IMR-90 (cell line): ENCODE data around the gene FOSL1. TPM values are rescaled to one million over a fixed set of nuclear protein-coding genes. Genes with fewer than 3 reads are reported as not detected.
A peak's percentile ranks its signal among the peaks of the same experiment; 100 is the strongest.

ENCODE experiments used
- ATAC-seq: fragments of 200-7000 bp; cut with Tn5 transposase; 2 replicates; pipeline ENCODE4 v1.9.1; 2020; ENCODE audit warnings: low read depth, mild to moderate bottlenecking, moderate library complexity
- BruUV-seq: library from RNA; stranded (reverse); fragments of 400-500 nt; replicated peaks from 2 replicates; lab custom pipeline; 2021; lab: Mats Ljungman, UMichigan
- CTCF ChIA-PET: fragments of 300-600 bp; formaldehyde crosslinking; extraction: SDS; loops from one replicate; lab custom pipeline; 2021; ENCODE audit warnings: antibody characterized with exemption; lab: Yijun Ruan, JAX
- POLR2A ChIA-PET: fragments of 300-600 bp; sonication (Branson Sonifier 250); formaldehyde crosslinking; loops from one replicate; lab custom pipeline; 2022; ENCODE audit warnings: antibody characterized with exemption; ENCODE audit not compliant: unreplicated experiment; lab: Charles Lee
- DNase-seq: peaks from one replicate; pipeline ENCODE4 v3.0.0; 2013
- H2AFZ ChIP-seq: replicated peaks from 2 replicates; pipeline ENCODE3; 2013; ENCODE audit warnings: low read length, mild to moderate bottlenecking; ENCODE audit not compliant: poor library complexity
- H2AK5ac ChIP-seq: 2 replicates; pipeline ENCODE4 v1.6.1; 2013; ENCODE audit warnings: low read depth, low read length, inconsistent platforms
- H2AK9ac ChIP-seq: replicated peaks from 2 replicates; pipeline ENCODE3; 2013; ENCODE audit warnings: mild to moderate bottlenecking, low read depth, low read length, moderate library complexity; ENCODE audit not compliant: poor library complexity
- H2BK120ac ChIP-seq: 2 replicates; pipeline ENCODE4 v1.6.1; 2013; ENCODE audit warnings: low read depth, low read length, inconsistent platforms
- H2BK15ac ChIP-seq: 3 replicates; pipeline ENCODE4 v1.6.1; 2013; ENCODE audit warnings: low read depth, low read length, inconsistent platforms
- H2BK20ac ChIP-seq: 2 replicates; pipeline ENCODE4 v1.6.1; 2013; ENCODE audit warnings: low read depth, mild to moderate bottlenecking, inconsistent platforms, low read length, moderate library complexity
- H2BK5ac ChIP-seq: 2 replicates; pipeline ENCODE4 v1.6.1; 2013; ENCODE audit warnings: mild to moderate bottlenecking, low read depth, low read length, inconsistent platforms; ENCODE audit not compliant: poor library complexity, severe bottlenecking
- H3K14ac ChIP-seq: replicated peaks from 2 replicates; pipeline ENCODE4 v1.6.1; 2013; ENCODE audit warnings: low read depth, low read length, inconsistent platforms
- H3K18ac ChIP-seq: 2 replicates; pipeline ENCODE4 v1.6.1; 2013; ENCODE audit warnings: low read depth, low read length, control low read depth
- H3K23ac ChIP-seq: 2 replicates; pipeline ENCODE4 v1.6.1; 2013; ENCODE audit warnings: low read depth, low read length, inconsistent platforms
- H3K27ac ChIP-seq: 2 replicates; pipeline ENCODE4 v1.5.1; 2013; ENCODE audit warnings: mild to moderate bottlenecking, control low read depth, low read length; ENCODE audit not compliant: insufficient read depth
- H3K27me3 ChIP-seq: 2 replicates; pipeline ENCODE4 v1.6.1; 2013; ENCODE audit warnings: low read length; ENCODE audit not compliant: control insufficient read depth, insufficient read depth
- H3K36me3 ChIP-seq: 2 replicates; pipeline ENCODE4 v1.6.1; 2013; ENCODE audit warnings: low read length, mixed read lengths; ENCODE audit not compliant: control insufficient read depth, insufficient read depth
- H3K4ac ChIP-seq: 2 replicates; pipeline ENCODE4 v1.6.1; 2013; ENCODE audit warnings: low read depth, low read length, inconsistent platforms
- H3K4me1 ChIP-seq: 2 replicates; pipeline ENCODE4 v1.6.1; 2013; ENCODE audit warnings: low read length, mixed read lengths; ENCODE audit not compliant: control insufficient read depth, insufficient read depth
- H3K4me2 ChIP-seq: 2 replicates; pipeline ENCODE4 v1.6.1; 2013; ENCODE audit warnings: low read depth, mild to moderate bottlenecking, control low read depth, low read length, moderate library complexity
- H3K4me3 ChIP-seq: 2 replicates; pipeline ENCODE4 v1.5.1; 2013; ENCODE audit warnings: low read depth, mild to moderate bottlenecking, control low read depth, low read length, moderate library complexity; ENCODE audit not compliant: insufficient read depth
- H3K56ac ChIP-seq: 2 replicates; pipeline ENCODE4 v1.6.1; 2013; ENCODE audit warnings: low read length, inconsistent platforms; ENCODE audit not compliant: insufficient read depth; ENCODE audit errors: extremely low read depth
- H3K79me1 ChIP-seq, 2 experiments: 2 replicates each; pipeline ENCODE4 v1.6.1; 2013; ENCODE audit warnings: low read length in 2 of 2, inconsistent platforms in 1 of 2, low read depth in 1 of 2
- H3K9ac ChIP-seq: 2 replicates; pipeline ENCODE4 v1.6.1; 2013; ENCODE audit warnings: low read depth, low read length, control low read depth
- H3K9me1 ChIP-seq: 2 replicates; pipeline ENCODE4 v1.6.1; 2013; ENCODE audit warnings: low read length, inconsistent platforms; ENCODE audit not compliant: insufficient read depth
- H3K9me3 ChIP-seq: 2 replicates; pipeline ENCODE4 v1.6.1; 2013; ENCODE audit warnings: low read length; ENCODE audit not compliant: control insufficient read depth, insufficient read depth
- H4K20me1 ChIP-seq: 2 replicates; pipeline ENCODE4 v1.6.1; 2013; ENCODE audit warnings: low read length, inconsistent platforms; ENCODE audit not compliant: insufficient read depth
- H4K5ac ChIP-seq: 2 replicates; pipeline ENCODE4 v1.6.1; 2013; ENCODE audit warnings: mild to moderate bottlenecking, low read depth, low read length, control low read depth
- H4K8ac ChIP-seq, 2 experiments: 2 replicates each; pipeline ENCODE4 v1.6.1; 2013; ENCODE audit warnings: low read depth in 2 of 2, low read length in 2 of 2, control low read depth in 1 of 2, inconsistent platforms in 1 of 2
- H4K91ac ChIP-seq: 2 replicates; pipeline ENCODE4 v1.6.1; 2013; ENCODE audit warnings: low read depth, low read length, inconsistent platforms; ENCODE audit not compliant: insufficient read depth
- BHLHE40 ChIP-seq: fragments of 150-350 bp; IDR thresholded peaks from 2 replicates; pipeline ENCODE4 v1.6.1; 2016; ENCODE audit warnings: mild to moderate bottlenecking, low read depth, low read length
- CEBPB ChIP-seq: IDR thresholded peaks from 2 replicates; pipeline ENCODE4 v1.6.1; 2012; ENCODE audit warnings: low read depth, low read length, improper control_type of control experiment
- FOS ChIP-seq: fragments of 150-350 bp; IDR thresholded peaks from 2 replicates; pipeline ENCODE4 v1.6.1; 2016; ENCODE audit warnings: low read depth, low read length
- MAZ ChIP-seq: IDR thresholded peaks from 2 replicates; pipeline ENCODE4 v1.6.1; 2012; ENCODE audit warnings: low read depth, mild to moderate bottlenecking, low read length, improper control_type of control experiment, moderate library complexity, borderline replicate concordance
- POLR2A ChIP-seq: IDR thresholded peaks from 2 replicates; pipeline ENCODE4 v1.6.1; 2012; ENCODE audit warnings: mild to moderate bottlenecking, low read depth, low read length
- RAD21 ChIP-seq: IDR thresholded peaks from 2 replicates; pipeline ENCODE4 v1.6.1; 2012; ENCODE audit warnings: low read length, improper control_type of control experiment
- RFX5 ChIP-seq: IDR thresholded peaks from 2 replicates; pipeline ENCODE4 v1.8.0; 2012; ENCODE audit warnings: low read depth, mild to moderate bottlenecking, low read length, moderate library complexity
- SMC3 ChIP-seq: fragments of 150-350 bp; IDR thresholded peaks from 2 replicates; pipeline ENCODE4 v1.6.1; 2016; ENCODE audit warnings: low read depth, mild to moderate bottlenecking, antibody characterized with exemption, low read length, moderate library complexity
- WGBS, 2 experiments: methylation state at CpG; one replicate each; pipeline versions ENCODE4 v1.1.5 to v1.1.7; 2013; ENCODE audit warnings: missing lambda C conversion rate in 2 of 2; ENCODE audit not compliant: insufficient read length in 1 of 2; ENCODE audit errors: extremely low coverage in 2 of 2; 5-methylcytosine and 5-hydroxymethylcytosine counted together
- dilution Hi-C: fragments of 300-500 bp; cut with HindIII; formaldehyde crosslinking; loops from one replicate; pipeline ENCODE4 v1.14.3; 2018; ENCODE audit warnings: low sequenced_read_pairs; ENCODE audit not compliant: unreplicated experiment
- in situ Hi-C: fragments of 300-500 bp; cut with MboI; formaldehyde crosslinking; loops from 3 replicates; pipeline ENCODE4 v1.14.3; 2019; ENCODE audit warnings: low sequenced_read_pairs, inconsistent platforms, mixed read lengths
- intact Hi-C: fragments of 100-400 bp; cut with micrococcal nuclease; formaldehyde crosslinking; loops from 2 replicates; pipeline ENCODE4 v1.10.0; 2022
- polyA plus RNA-seq, 3 experiments: library from polyadenylated mRNA; depleted of rRNA; stranded (reverse); fragments of >200 nt; gene quantifications; 2 replicates each; pipeline ENCODE4 v1.2.3, GENCODE V29; 2012; ENCODE audit warnings: low replicate concordance in 1 of 3
- total RNA-seq: library from RNA; depleted of rRNA; stranded (reverse); fragments of >200 nt; gene quantifications from 2 replicates; pipeline ENCODE4 v1.2.3, GENCODE V29; 2012
- TF ChIP-seq, protein P1 (sequence below): fragments of 150-350 bp; IDR thresholded peaks from 2 replicates; pipeline ENCODE4 v1.6.1; 2017; ENCODE audit warnings: mild to moderate bottlenecking, antibody characterized with exemption, low read length, low read depth
- TF ChIP-seq, protein P2 (sequence below): fragments of 150-350 bp; IDR thresholded peaks from 2 replicates; pipeline ENCODE4 v1.6.1; 2016; ENCODE audit warnings: low read depth, mild to moderate bottlenecking, low read length, moderate library complexity, borderline replicate concordance
- TF ChIP-seq, protein P3 (sequence below): conservative IDR thresholded peaks from 2 replicates; pipeline ENCODE4 v1.5.1; 2012; ENCODE audit warnings: mild to moderate bottlenecking, low read depth, low read length, improper control_type of control experiment

The FOSL1 gene
- total and polyA plus RNA-seq, 2 of the 4 experiments (the other 2 are of a cell fraction): 17.2 to 107 TPM

DNA sequence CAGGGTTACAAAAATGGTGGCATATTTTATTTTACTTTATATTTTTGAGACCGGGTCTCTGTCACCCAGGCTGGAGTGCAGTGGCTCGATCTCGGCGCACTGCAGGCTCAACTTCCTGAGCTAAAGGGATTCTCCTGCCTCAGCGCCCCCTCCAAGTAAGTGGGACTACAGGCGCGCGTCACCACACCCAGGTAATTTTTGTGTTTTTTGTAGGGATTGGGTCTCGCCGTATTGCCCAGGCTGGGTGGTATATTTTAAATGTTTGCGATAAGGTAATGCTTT is 652 bp upstream of the FOSL1 start:
- H3K4me1 ChIP-seq: peaks cover 33% of the 10 kb centered on the region
- peak overlapping the region; percentile 99 for H2AK5ac ChIP-seq
- peak overlapping the region; percentile 51 for H2AK9ac ChIP-seq
- BruUV-seq: no TSS peak
- ChIA-PET POLR2A (interaction anchor here (0.6 to 2.9 kb wide), 7 partner anchors 8 to 34 kb away, joined by 3 to 17 read pairs (median 3); partner anchors contain the start of gene FIBP), CTCF (no interaction called here)
- no peak overlapping the region for H2AFZ ChIP-seq
- no peak overlapping the region for H3K14ac ChIP-seq
- no CpG with 5 or more reads among the region's 11 CpGs for WGBS, 2 experiments
- no peak for DNase-seq
- peak overlapping the region; percentile 11; the same call in 1 of the 2 replicates for H2BK20ac ChIP-seq
- H4K91ac ChIP-seq: no peak overlapping the region; the same call in 1 of the 2 replicates
- intact Hi-C loops (loop anchor here (2.0 kb wide), 1 partner anchor 14 kb away; no protein-coding TSS in a partner anchor), in situ Hi-C loops (no loop called here), dilution Hi-C loops (no loop called here)
- peak overlapping the region; percentile 48 for H3K27ac ChIP-seq
- TF ChIP-seq, protein P1, sequence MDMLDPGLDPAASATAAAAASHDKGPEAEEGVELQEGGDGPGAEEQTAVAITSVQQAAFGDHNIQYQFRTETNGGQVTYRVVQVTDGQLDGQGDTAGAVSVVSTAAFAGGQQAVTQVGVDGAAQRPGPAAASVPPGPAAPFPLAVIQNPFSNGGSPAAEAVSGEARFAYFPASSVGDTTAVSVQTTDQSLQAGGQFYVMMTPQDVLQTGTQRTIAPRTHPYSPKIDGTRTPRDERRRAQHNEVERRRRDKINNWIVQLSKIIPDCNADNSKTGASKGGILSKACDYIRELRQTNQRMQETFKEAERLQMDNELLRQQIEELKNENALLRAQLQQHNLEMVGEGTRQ: no peak
- no peak for TF ChIP-seq RAD21
- no peak for TF ChIP-seq RFX5
- TF ChIP-seq MAZ: no peak
- no peak for TF ChIP-seq BHLHE40
- TF ChIP-seq SMC3: no peak
- TF ChIP-seq, protein P2, sequence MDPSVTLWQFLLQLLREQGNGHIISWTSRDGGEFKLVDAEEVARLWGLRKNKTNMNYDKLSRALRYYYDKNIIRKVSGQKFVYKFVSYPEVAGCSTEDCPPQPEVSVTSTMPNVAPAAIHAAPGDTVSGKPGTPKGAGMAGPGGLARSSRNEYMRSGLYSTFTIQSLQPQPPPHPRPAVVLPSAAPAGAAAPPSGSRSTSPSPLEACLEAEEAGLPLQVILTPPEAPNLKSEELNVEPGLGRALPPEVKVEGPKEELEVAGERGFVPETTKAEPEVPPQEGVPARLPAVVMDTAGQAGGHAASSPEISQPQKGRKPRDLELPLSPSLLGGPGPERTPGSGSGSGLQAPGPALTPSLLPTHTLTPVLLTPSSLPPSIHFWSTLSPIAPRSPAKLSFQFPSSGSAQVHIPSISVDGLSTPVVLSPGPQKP: no peak
- no peak for TF ChIP-seq POLR2A
- TF ChIP-seq, protein P3, sequence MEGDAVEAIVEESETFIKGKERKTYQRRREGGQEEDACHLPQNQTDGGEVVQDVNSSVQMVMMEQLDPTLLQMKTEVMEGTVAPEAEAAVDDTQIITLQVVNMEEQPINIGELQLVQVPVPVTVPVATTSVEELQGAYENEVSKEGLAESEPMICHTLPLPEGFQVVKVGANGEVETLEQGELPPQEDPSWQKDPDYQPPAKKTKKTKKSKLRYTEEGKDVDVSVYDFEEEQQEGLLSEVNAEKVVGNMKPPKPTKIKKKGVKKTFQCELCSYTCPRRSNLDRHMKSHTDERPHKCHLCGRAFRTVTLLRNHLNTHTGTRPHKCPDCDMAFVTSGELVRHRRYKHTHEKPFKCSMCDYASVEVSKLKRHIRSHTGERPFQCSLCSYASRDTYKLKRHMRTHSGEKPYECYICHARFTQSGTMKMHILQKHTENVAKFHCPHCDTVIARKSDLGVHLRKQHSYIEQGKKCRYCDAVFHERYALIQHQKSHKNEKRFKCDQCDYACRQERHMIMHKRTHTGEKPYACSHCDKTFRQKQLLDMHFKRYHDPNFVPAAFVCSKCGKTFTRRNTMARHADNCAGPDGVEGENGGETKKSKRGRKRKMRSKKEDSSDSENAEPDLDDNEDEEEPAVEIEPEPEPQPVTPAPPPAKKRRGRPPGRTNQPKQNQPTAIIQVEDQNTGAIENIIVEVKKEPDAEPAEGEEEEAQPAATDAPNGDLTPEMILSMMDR: no peak
- no peak for TF ChIP-seq CEBPB
- no peak for TF ChIP-seq FOS
- peaks cover 28 to 45% of the 10 kb centered on the region in 2 experiments for H3K79me1 ChIP-seq
- H3K56ac ChIP-seq: no peak overlapping the region
- peak overlapping the region; percentile 55 for H3K4ac ChIP-seq
- no peak overlapping the region for H4K5ac ChIP-seq
- no peaks in the 10 kb centered on the region for H3K27me3 ChIP-seq
- H3K4me2 ChIP-seq: no peak overlapping the region; the same call in 1 of the 2 replicates
- H3K9me3 ChIP-seq: no peaks in the 10 kb centered on the region
- H2BK15ac ChIP-seq: peak overlapping the region; percentile 99; the same call in 2 of the 3 replicates
- H3K23ac ChIP-seq: no peak overlapping the region
- no peak overlapping the region for H3K9ac ChIP-seq
- no peak for ATAC-seq
- H3K18ac ChIP-seq: no peak overlapping the region
- H3K36me3 ChIP-seq: peaks cover 15% of the 10 kb centered on the region
- H4K20me1 ChIP-seq: peaks cover 38% of the 10 kb centered on the region
- peak overlapping the region; percentile 77 for H2BK120ac ChIP-seq
- peak overlapping the region in 1 of 2 experiments; percentile 74; a peak in 2 of 4 replicates for H4K8ac ChIP-seq
- H3K9me1 ChIP-seq: peaks cover 19% of the 10 kb centered on the region
- H3K4me3 ChIP-seq: no peak overlapping the region
- peak overlapping the region; percentile 27 for H2BK5ac ChIP-seq
